K562 (cell line): ENCODE measurements around the gene GRIN2D. TPM values are rescaled to one million over a fixed set of nuclear protein-coding genes. Genes with fewer than 3 reads are reported as not detected.

Experiments used
- ATAC-seq: fragments of 200-7000 bp; cut with Tn5 transposase; 3 replicates; pipeline ENCODE4 v1.9.1; 2020; ENCODE audit warnings: moderate library complexity
- BruUV-seq: library from RNA; stranded (reverse); fragments of 400-500 nt; replicated peaks from 2 replicates; lab custom pipeline; 2021; lab: Mats Ljungman, UMichigan
- CTCF ChIA-PET: fragments of 300-600 bp; formaldehyde crosslinking; extraction: SDS; loops from one replicate; lab custom pipeline; 2021; ENCODE audit warnings: low intra/inter-chr PET ratio; lab: Yijun Ruan, JAX
- POLR2A ChIA-PET: fragments of 300-600, 350-650 bp; sonication (Branson Sonifier 250); formaldehyde crosslinking; extraction: SDS; loops from one replicate; lab custom pipeline; 2021; ENCODE audit warnings: antibody characterized with exemption, inconsistent platforms; lab: Yijun Ruan, JAX
- DNase-seq, 4 experiments: peaks; one replicate each; pipeline versions ENCODE4 v3.0.0 to v3.0.0-alpha.2; 2011 to 2018; ENCODE audit warnings: low spot score in 3 of 4, mixed read lengths in 3 of 4; ENCODE audit errors: extremely low read depth in 1 of 4
- FAIRE-seq: peaks from 2 replicates; lab custom pipeline; 2011; peaks lifted over from hg19 to GRCh38; lab: Jason Lieb, UNC
- H2AFZ ChIP-seq: 2 replicates; pipeline ENCODE4 v1.6.0; 2011; ENCODE audit warnings: low read depth, low read length, control low read depth, inconsistent platforms
- H3K27ac ChIP-seq: fragments of 200-600 bp; 3 replicates; pipeline ENCODE4 v1.8.0; 2011; ENCODE audit warnings: low read depth, mild to moderate bottlenecking, control low read depth, inconsistent platforms, low read length, moderate library complexity, mixed read lengths; ENCODE audit errors: extremely low read depth
- H3K27me3 ChIP-seq, 2 experiments: fragments of 300-600 bp in 1 of 2; 2 replicates in 1 of 2; 3 replicates in 1 of 2; pipeline versions ENCODE4 v1.6.0 to v1.8.0; 2011; ENCODE audit warnings: inconsistent platforms in 2 of 2, low read length in 2 of 2, mild to moderate bottlenecking in 1 of 2, mixed read lengths in 1 of 2, moderate library complexity in 1 of 2; ENCODE audit not compliant: control insufficient read depth in 2 of 2, insufficient read depth in 2 of 2
- H3K36me3 ChIP-seq: fragments of 300-600 bp; 3 replicates; pipeline ENCODE4 v1.8.0; 2011; ENCODE audit warnings: mild to moderate bottlenecking, low read length, inconsistent platforms; ENCODE audit not compliant: control insufficient read depth, insufficient read depth
- H3K4me1 ChIP-seq, 2 experiments: fragments of 200-600 bp in 1 of 2; replicated peaks in 1 of 2; 2 replicates in 1 of 2; 3 replicates in 1 of 2; pipeline versions ENCODE4 v1.5.1 to v1.8.0; 2011; ENCODE audit warnings: inconsistent platforms in 2 of 2, low read length in 2 of 2, mild to moderate bottlenecking in 1 of 2, mixed read lengths in 1 of 2, moderate library complexity in 1 of 2; ENCODE audit not compliant: control insufficient read depth in 2 of 2, insufficient read depth in 2 of 2
- H3K4me2 ChIP-seq: 2 replicates; pipeline ENCODE4 v1.6.1; 2011; ENCODE audit warnings: low read length, control low read depth, inconsistent platforms, mixed read lengths; ENCODE audit not compliant: insufficient read depth
- H3K4me3 ChIP-seq: fragments of 200-600 bp; sonication (generic), shearing (Covaris generic); 2 replicates; pipeline ENCODE4 v1.5.1; 2016; ENCODE audit warnings: control low read depth, inconsistent platforms
- H3K79me2 ChIP-seq: fragments of 200-600 bp; 3 replicates; pipeline ENCODE4 v1.8.0; 2011; ENCODE audit warnings: low read length, inconsistent platforms; ENCODE audit not compliant: control insufficient read depth, insufficient read depth
- H3K9ac ChIP-seq, 2 experiments: 2 replicates each; pipeline versions ENCODE4 v1.6.0 to v1.6.1; 2011; ENCODE audit warnings: low read depth in 2 of 2, low read length in 2 of 2, control low read depth in 1 of 2, inconsistent platforms in 1 of 2, mild to moderate bottlenecking in 1 of 2, mixed read lengths in 1 of 2; ENCODE audit not compliant: insufficient read depth in 1 of 2
- H3K9me1 ChIP-seq: one replicate; pipeline ENCODE4 v1.6.0; 2011; ENCODE audit warnings: inconsistent platforms, mild to moderate bottlenecking, low read length, moderate library complexity; ENCODE audit not compliant: control insufficient read depth, insufficient read depth
- H3K9me3 ChIP-seq: replicated peaks from 2 replicates; pipeline ENCODE4 v1.5.1; 2011; ENCODE audit warnings: low read depth, low read length, inconsistent platforms; ENCODE audit not compliant: control insufficient read depth, insufficient read depth
- H4K20me1 ChIP-seq: replicated peaks from 2 replicates; pipeline ENCODE4 v1.6.1; 2011; ENCODE audit warnings: low read length, inconsistent platforms, mixed read lengths; ENCODE audit not compliant: control insufficient read depth, insufficient read depth
- BCOR ChIP-seq: fragments of 450-650 bp; IDR thresholded peaks from 2 replicates; pipeline ENCODE4 v1.6.1; 2016
- C11orf30 ChIP-seq: fragments of 450-650 bp; IDR thresholded peaks from 2 replicates; pipeline ENCODE4 v1.6.1; 2016; ENCODE audit warnings: low read depth, mild to moderate bottlenecking
- COPS2 ChIP-seq: fragments of 450-650 bp; conservative IDR thresholded peaks from 2 replicates; pipeline ENCODE4 v1.6.1; 2016; ENCODE audit warnings: mild to moderate bottlenecking, moderate library complexity
- CREM ChIP-seq: IDR thresholded peaks from 2 replicates; pipeline ENCODE4 v1.6.1; 2014; ENCODE audit warnings: antibody characterized with exemption, low read depth
- MYNN ChIP-seq, 2 experiments: sonication (generic); formaldehyde crosslinking in 1 of 2; IDR thresholded peaks; 2 replicates each; pipeline versions ENCODE4 v1.5.0 to v1.6.1; 2016 to 2020; ENCODE audit warnings: antibody characterized with exemption in 1 of 2, missing genetic modification reagents in 1 of 2
- NR2C2 ChIP-seq, 2 experiments: fragments of 200-800 bp in 1 of 2; sonication (Bioruptor generic) in 1 of 2; sonication (generic) in 1 of 2; formaldehyde crosslinking in 1 of 2; IDR thresholded peaks; 2 replicates each; pipeline versions ENCODE4 v1.6.1 to v1.8.0; 2016 to 2022; ENCODE audit warnings: mild to moderate bottlenecking in 1 of 2, missing compliant biosample characterization in 1 of 2, missing genetic modification characterization in 1 of 2, missing genetic modification reagents in 1 of 2
- PHF8 ChIP-seq: fragments of 200-600 bp; sonication (generic); IDR thresholded peaks from 2 replicates; pipeline ENCODE4 v1.6.1; 2012; ENCODE audit warnings: mixed run types, mild to moderate bottlenecking, inconsistent platforms, low read length, moderate library complexity, borderline replicate concordance
- ZNF121 ChIP-seq: sonication (generic); formaldehyde crosslinking; conservative IDR thresholded peaks from 2 replicates; pipeline ENCODE4 v1.8.0; 2022; ENCODE audit warnings: missing genetic modification reagents
- ZNF639 ChIP-seq, 2 experiments: fragments of 200-800 bp in 1 of 2; sonication (Bioruptor generic) in 1 of 2; sonication (generic) in 1 of 2; formaldehyde crosslinking in 1 of 2; IDR thresholded peaks in 1 of 2; conservative IDR thresholded peaks in 1 of 2; 2 replicates each; pipeline versions ENCODE4 v1.5.0 to v1.6.1; 2016 to 2020; ENCODE audit warnings: missing compliant biosample characterization in 1 of 2, missing genetic modification characterization in 1 of 2, missing genetic modification reagents in 1 of 2
- WGBS: fragments of 100-300 bp; shearing (Covaris generic); methylation state at CpG from one replicate; pipeline ENCODE4 v1.1.6; 2016; ENCODE audit warnings: low coverage, mixed read lengths; ENCODE audit not compliant: insufficient coverage; ENCODE audit errors: missing lambda C conversion rate; 5-methylcytosine and 5-hydroxymethylcytosine counted together
- in situ Hi-C: fragments of 300-500 bp; cut with MboI; formaldehyde crosslinking; loops from 4 replicates; pipeline ENCODE4 v1.15.0; 2018; ENCODE audit warnings: inconsistent platforms, mixed read lengths
- intact Hi-C: fragments of 100-400 bp; cut with micrococcal nuclease; formaldehyde crosslinking; loops from 2 replicates; pipeline ENCODE4 v1.14.2; 2022
- polyA plus RNA-seq, 8 experiments: library from polyadenylated mRNA; depleted of rRNA in 4 of 8; stranded (reverse) in 5 of 8; unstranded in 3 of 8; fragments of >200 nt; fragmentation: Nextera tagmentation in 2 of 8; fragmentation: Illumina TruSeq in 1 of 8; extraction: Ambion mirVana in 2 of 8; extraction: Trizol in 1 of 8; gene quantifications; 2 replicates each; pipeline versions ENCODE4 v1.2.1 to v1.2.3, GENCODE V29; 2011 to 2014; ENCODE audit warnings: inconsistent platforms in 1 of 8, missing spikeins in 1 of 8
- total RNA-seq, 7 experiments: library from RNA; depleted of rRNA in 6 of 7; stranded (reverse); fragments of >200 nt in 6 of 7; fragmentation: Illumina TruSeq in 2 of 7; extraction: Trizol in 2 of 7; gene quantifications; 2 replicates each; pipeline versions ENCODE4 v1.2.1 to v1.2.3, GENCODE V29; 2011 to 2021; ENCODE audit warnings: low replicate concordance in 1 of 7
- TF ChIP-seq, protein P1 (sequence below): sonication (generic); formaldehyde crosslinking; IDR thresholded peaks from 2 replicates; pipeline ENCODE4 v1.8.1; 2023; ENCODE audit warnings: mild to moderate bottlenecking, missing genetic modification reagents
- TF ChIP-seq, protein P2 (sequence below): fragments of 450-650 bp; formaldehyde crosslinking; IDR thresholded peaks from 2 replicates; pipeline ENCODE4 v1.4.0; 2020; ENCODE audit warnings: mild to moderate bottlenecking, moderate library complexity

GRIN2D gene
- total and polyA plus RNA-seq, 9 of the 15 experiments (the other 6 are each of a cell fraction or from before 2014, with no cell fraction given), result 0.32 to 31.5 (median 1.8) TPM

- TF ChIP-seq, protein P1, sequence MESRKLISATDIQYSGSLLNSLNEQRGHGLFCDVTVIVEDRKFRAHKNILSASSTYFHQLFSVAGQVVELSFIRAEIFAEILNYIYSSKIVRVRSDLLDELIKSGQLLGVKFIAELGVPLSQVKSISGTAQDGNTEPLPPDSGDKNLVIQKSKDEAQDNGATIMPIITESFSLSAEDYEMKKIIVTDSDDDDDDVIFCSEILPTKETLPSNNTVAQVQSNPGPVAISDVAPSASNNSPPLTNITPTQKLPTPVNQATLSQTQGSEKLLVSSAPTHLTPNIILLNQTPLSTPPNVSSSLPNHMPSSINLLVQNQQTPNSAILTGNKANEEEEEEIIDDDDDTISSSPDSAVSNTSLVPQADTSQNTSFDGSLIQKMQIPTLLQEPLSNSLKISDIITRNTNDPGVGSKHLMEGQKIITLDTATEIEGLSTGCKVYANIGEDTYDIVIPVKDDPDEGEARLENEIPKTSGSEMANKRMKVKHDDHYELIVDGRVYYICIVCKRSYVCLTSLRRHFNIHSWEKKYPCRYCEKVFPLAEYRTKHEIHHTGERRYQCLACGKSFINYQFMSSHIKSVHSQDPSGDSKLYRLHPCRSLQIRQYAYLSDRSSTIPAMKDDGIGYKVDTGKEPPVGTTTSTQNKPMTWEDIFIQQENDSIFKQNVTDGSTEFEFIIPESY (CRISPR knock-in tag), result peak; percentile 98
- TF ChIP-seq C11orf30, result peak; percentile 86
- 0 out of 2 replicates have a peak, but pooled peaks have one; percentile 4 for TF ChIP-seq CREM
- no peak for TF ChIP-seq NR2C2 (CRISPR knock-in tag; IDR thresholded peaks at IDR 0.05)
- TF ChIP-seq NR2C2 (tag; IDR thresholded peaks at IDR 0.05), result peak; percentile 68
- peak; percentile 44; the same call in 1 of the 2 replicates for TF ChIP-seq BCOR
Observed at GRCh38 chr19:48354332-48354992, 39.0 kb upstream of the GRIN2D start (continued).

GRCh38 chr19:48355365-48355954 is 38.0 kb upstream of the GRIN2D start:
- Histone ChIP-seq H3K9me1 (no peaks in the 10 kb centered on the region), H3K36me3 (no peaks in the 10 kb centered on the region), H4K20me1 (no peaks in the 10 kb centered on the region), H3K4me2 (no peak overlapping the region), H3K27me3 (no peaks in the 10 kb centered on the region), H3K9ac (peak overlapping the region in 1 of 2 experiments; percentile 24; a peak in 2 of 4 replicates), H2AFZ (no peak overlapping the region; the same call in 1 of the 2 replicates), H3K27ac (peak overlapping the region; percentile 30; the same call in 1 of the 3 replicates), H3K4me3 (no peak overlapping the region), H3K9me3 (no peaks in the 10 kb centered on the region), H3K79me2 (no peaks in the 10 kb centered on the region), H3K4me1 (peaks cover 9 to 13% of the 10 kb centered on the region in 2 experiments; a peak in 4 of 5 replicates)
- TF ChIP-seq PHF8 (no peak), COPS2 (no peak), ZNF121 (no peak), MYNN (IDR thresholded peaks at IDR 0.05) (no peak), MYNN (CRISPR knock-in tag; IDR thresholded peaks at IDR 0.05) (no peak), ZNF639 (CRISPR knock-in tag; conservative IDR thresholded peaks at IDR 0.05 in 1 of 2, IDR thresholded peaks at IDR 0.05 in 1 of 2) (no peak)
- TF ChIP-seq, protein P2, sequence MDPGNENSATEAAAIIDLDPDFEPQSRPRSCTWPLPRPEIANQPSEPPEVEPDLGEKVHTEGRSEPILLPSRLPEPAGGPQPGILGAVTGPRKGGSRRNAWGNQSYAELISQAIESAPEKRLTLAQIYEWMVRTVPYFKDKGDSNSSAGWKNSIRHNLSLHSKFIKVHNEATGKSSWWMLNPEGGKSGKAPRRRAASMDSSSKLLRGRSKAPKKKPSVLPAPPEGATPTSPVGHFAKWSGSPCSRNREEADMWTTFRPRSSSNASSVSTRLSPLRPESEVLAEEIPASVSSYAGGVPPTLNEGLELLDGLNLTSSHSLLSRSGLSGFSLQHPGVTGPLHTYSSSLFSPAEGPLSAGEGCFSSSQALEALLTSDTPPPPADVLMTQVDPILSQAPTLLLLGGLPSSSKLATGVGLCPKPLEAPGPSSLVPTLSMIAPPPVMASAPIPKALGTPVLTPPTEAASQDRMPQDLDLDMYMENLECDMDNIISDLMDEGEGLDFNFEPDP (CRISPR knock-in tag), result no peak
- ChIA-PET POLR2A (interaction anchor here (0.6 to 1.4 kb wide), 2 partner anchors 14 to 28 kb away, joined by 4 to 5 read pairs; no protein-coding TSS in a partner anchor), CTCF (no interaction called here)
- in situ Hi-C loops (no loop called here), intact Hi-C loops (no loop called here)
- no TSS peak for BruUV-seq
- ATAC-seq (no peak), FAIRE-seq (no peak), DNase-seq (no peak)
- 88% methylated on average over 12 of the region's 12 CpGs for WGBS
